Adrenal gland (tissue), 12 donors: ENCODE measurements around the gene PTGFRN. TPM values are rescaled to one million over a fixed set of nuclear protein-coding genes. Genes with fewer than 3 reads are reported as not detected.

Experiments used
- DNase-seq, 7 donors: peaks; one replicate each; pipeline ENCODE4 v3.0.0-alpha.2; 2019 to 2020
- H3K27ac ChIP-seq, 5 donors: fragments of 200-600 bp; sonication (generic) in 4 of 5; 1 replicate in 3 of 5; 2 replicates in 2 of 5; pipeline versions ENCODE4 v1.5.1 to v1.8.0; 2016 to 2020; ENCODE audit warnings: mild to moderate bottlenecking in 1 of 5
- H3K27me3 ChIP-seq: fragments of 200-600 bp; 2 replicates; pipeline ENCODE4 v1.8.0; 2021
- H3K36me3 ChIP-seq, 2 donors: fragments of 200-600 bp; replicated peaks in 1 of 2; 1 replicate in 1 of 2; 2 replicates in 1 of 2; pipeline versions ENCODE4 v1.5.1 to v1.8.0; 2018 to 2022
- H3K4me1 ChIP-seq, 2 donors: fragments of 200-600 bp; replicated peaks in 1 of 2; 1 replicate in 1 of 2; 2 replicates in 1 of 2; pipeline versions ENCODE4 v1.5.1 to v1.8.0; 2018 to 2021
- H3K4me3 ChIP-seq, 4 donors: fragments of 200-600 bp; sonication (generic) in 3 of 4; one replicate each; pipeline ENCODE4 v1.5.1; 2016 to 2018
- H3K9me3 ChIP-seq, 3 donors: fragments of 200-600 bp; sonication (generic) in 1 of 3; replicated peaks in 1 of 3; 1 replicate in 2 of 3; 2 replicates in 1 of 3; pipeline versions ENCODE4 v1.5.1 to v1.8.0; 2016 to 2021
- POLR2A ChIP-seq, 2 donors: fragments of 450-650 bp; IDR thresholded peaks; one replicate each; pipeline ENCODE4 v1.6.1; 2017; ENCODE audit warnings: antibody characterized with exemption in 2 of 2, mild to moderate bottlenecking in 2 of 2, moderate library complexity in 1 of 2
- WGBS, 4 donors: extraction: QIAGEN DNeasy Blood & Tissue Kit in 2 of 4; methylation state at CpG; one replicate each; pipeline versions ENCODE4 v1.1.5 to v1.1.7; 2013 to 2017; 5-methylcytosine and 5-hydroxymethylcytosine counted together
- intact Hi-C, 2 donors: fragments of 100-400 bp; cut with DNase I; formaldehyde crosslinking; loops; one replicate each; pipeline versions ENCODE4 v1.14.1 to v1.15.0; 2022 to 2023
- polyA plus RNA-seq, 3 donors: library from polyadenylated mRNA; stranded (reverse); fragments of 200-250 nt in 2 of 3; fragments of 350-450 nt in 1 of 3; fragmentation: Illumina TruSeq in 1 of 3; extraction: RNeasy Lipid Tissue Mini Kit (QIAGEN cat#74804) in 1 of 3; gene quantifications; one replicate each; pipeline ENCODE4 v1.2.3, GENCODE V29; 2013 to 2014
- total RNA-seq, 9 donors: library from RNA; depleted of rRNA in 4 of 9; stranded (reverse); fragments of >200 nt in 4 of 9; fragments of 120-200 nt in 1 of 9; fragmentation: NEBNext Ultra II Directional in 1 of 9; extraction: Animal tissue kit (Norgen Biotek cat#: 25700) in 1 of 9; gene quantifications; one replicate each; pipeline versions ENCODE4 v1.1.0 to v1.2.4, GENCODE V29; 2013 to 2023
- TF ChIP-seq, protein P1 (sequence below), 6 experiments: fragments of 450-650 bp in 4 of 6; fragments of 200-600 bp in 2 of 6; sonication (generic) in 1 of 6; IDR thresholded peaks; 1 replicate in 5 of 6; 2 replicates in 1 of 6; pipeline versions ENCODE4 v1.5.1 to v1.8.0; 2016 to 2021; ENCODE audit warnings: antibody characterized with exemption in 6 of 6, mild to moderate bottlenecking in 2 of 6, moderate library complexity in 1 of 6
- donor health status: healthy with polysubstance abuse.
- donor health status: Bipolar disorder and iron deficiency.
- donor health status: DM: yes; HTN: yes; CAD: no.
- donor health status: DM: no; HTN: no; CAD: no.
- donor health status: DM: no; HTN: no; CAD: no.
- donor health status: DM: yes; HTN: yes; CAD: no.

PTGFRN gene
- total and polyA plus RNA-seq, 12 donors = 63.3 to 173 (median 67.4) TPM

- Histone ChIP-seq H3K4me3 (no peak overlapping the region), H3K9me3 (no peaks in the 10 kb centered on the region), H3K27me3 (no peaks in the 10 kb centered on the region), H3K4me1 (peaks cover 9 to 16% of the 10 kb centered on the region in 2 donors), H3K27ac (no peak overlapping the region), H3K36me3 (peaks cover 0 to 5% of the 10 kb centered on the region in 2 donors)
- 91 to 96% (median 93%) methylated on average over 4 of the region's 4 CpGs for WGBS, 4 donors
- intact Hi-C loops = no loop called here
- DNase-seq = no peak
- no peak for TF ChIP-seq POLR2A (IDR thresholded peaks at IDR 0.05)
- TF ChIP-seq, protein P1, sequence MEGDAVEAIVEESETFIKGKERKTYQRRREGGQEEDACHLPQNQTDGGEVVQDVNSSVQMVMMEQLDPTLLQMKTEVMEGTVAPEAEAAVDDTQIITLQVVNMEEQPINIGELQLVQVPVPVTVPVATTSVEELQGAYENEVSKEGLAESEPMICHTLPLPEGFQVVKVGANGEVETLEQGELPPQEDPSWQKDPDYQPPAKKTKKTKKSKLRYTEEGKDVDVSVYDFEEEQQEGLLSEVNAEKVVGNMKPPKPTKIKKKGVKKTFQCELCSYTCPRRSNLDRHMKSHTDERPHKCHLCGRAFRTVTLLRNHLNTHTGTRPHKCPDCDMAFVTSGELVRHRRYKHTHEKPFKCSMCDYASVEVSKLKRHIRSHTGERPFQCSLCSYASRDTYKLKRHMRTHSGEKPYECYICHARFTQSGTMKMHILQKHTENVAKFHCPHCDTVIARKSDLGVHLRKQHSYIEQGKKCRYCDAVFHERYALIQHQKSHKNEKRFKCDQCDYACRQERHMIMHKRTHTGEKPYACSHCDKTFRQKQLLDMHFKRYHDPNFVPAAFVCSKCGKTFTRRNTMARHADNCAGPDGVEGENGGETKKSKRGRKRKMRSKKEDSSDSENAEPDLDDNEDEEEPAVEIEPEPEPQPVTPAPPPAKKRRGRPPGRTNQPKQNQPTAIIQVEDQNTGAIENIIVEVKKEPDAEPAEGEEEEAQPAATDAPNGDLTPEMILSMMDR (IDR thresholded peaks at IDR 0.05) = no peak
Measured at GRCh38 chr1:116957646-116958045, 47.9 kb downstream of the PTGFRN start.

DNA sequence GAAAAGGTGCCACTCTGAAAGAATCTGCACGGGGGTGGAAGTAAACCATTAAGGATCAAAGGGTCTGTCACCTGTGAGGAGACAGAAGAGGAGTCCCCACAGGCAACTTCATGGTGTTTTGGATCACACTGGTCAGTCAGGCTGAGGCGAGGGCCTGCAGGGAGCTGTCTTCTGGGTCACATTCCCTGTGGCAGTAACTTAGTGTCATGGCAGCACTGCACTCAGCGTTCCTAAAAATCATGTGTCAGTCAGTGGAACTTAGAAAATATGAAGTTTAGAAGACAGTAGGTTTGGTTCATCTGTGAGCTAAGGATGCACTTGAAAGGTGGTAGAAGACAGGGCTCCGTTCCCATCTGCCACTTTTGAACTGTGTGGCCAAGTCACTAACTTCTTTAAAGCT, 48.4 kb downstream of the PTGFRN start:
- H3K4me3 ChIP-seq = no peak overlapping the region
- TF ChIP-seq, protein P1 (IDR thresholded peaks at IDR 0.05) = no peak
- intact Hi-C loops = no loop called here
- H3K27me3 ChIP-seq = no peaks in the 10 kb centered on the region
- H3K9me3 ChIP-seq = no peaks in the 10 kb centered on the region
- H3K36me3 ChIP-seq = peaks cover 0 to 5% of the 10 kb centered on the region in 2 donors
- H3K4me1 ChIP-seq = peaks cover 9 to 16% of the 10 kb centered on the region in 2 donors
- no peak overlapping the region for H3K27ac ChIP-seq
- 83 to 92% (median 88%) methylated on average over 4 of the region's 4 CpGs for WGBS, 4 donors
- no peak for DNase-seq

DNA sequence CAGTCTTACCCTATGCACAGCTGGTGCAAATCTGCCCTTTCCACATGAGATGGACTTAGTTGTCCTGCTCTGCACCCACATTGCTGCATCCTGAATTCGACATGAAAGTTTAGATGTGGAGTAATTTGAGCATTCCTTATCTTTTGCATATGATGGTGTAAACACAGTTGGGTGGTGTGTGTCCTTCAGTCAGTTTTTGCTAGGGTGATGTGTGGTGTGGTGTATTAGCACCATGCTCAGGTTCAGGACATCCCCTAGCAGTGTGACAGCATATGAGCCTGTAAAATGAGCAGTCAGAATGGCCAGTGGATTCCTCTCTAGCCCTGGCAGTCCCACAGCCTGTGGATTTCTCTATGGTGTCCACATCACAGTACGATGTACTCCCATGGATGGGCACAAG, 49.3 kb downstream of the PTGFRN start:
- no peak overlapping the region for H3K27ac ChIP-seq
- H3K27me3 ChIP-seq = no peaks in the 10 kb centered on the region
- no peak for DNase-seq
- peaks cover 9 to 16% of the 10 kb centered on the region in 2 donors for H3K4me1 ChIP-seq
- H3K36me3 ChIP-seq = peaks cover 0 to 5% of the 10 kb centered on the region in 2 donors
- intact Hi-C loops = no loop called here
- TF ChIP-seq, protein P1 (IDR thresholded peaks at IDR 0.05) = no peak
- no peak for TF ChIP-seq POLR2A (IDR thresholded peaks at IDR 0.05)
- H3K9me3 ChIP-seq = no peaks in the 10 kb centered on the region
- WGBS, 4 donors = 56 to 83% (median 68%) methylated on average over 2 of the region's 2 CpGs
- no peak overlapping the region for H3K4me3 ChIP-seq

GRCh38 chr1:116961606-116962005, 51.9 kb downstream of the PTGFRN start:
- intact Hi-C loops = no loop called here

More at GRCh38 chr1:116961606-116962005, 51.9 kb downstream of the PTGFRN start:
- H3K27me3 ChIP-seq = no peaks in the 10 kb centered on the region
- peaks cover 5 to 10% of the 10 kb centered on the region in 2 donors for H3K4me1 ChIP-seq
- no peak for DNase-seq
- no peaks in the 10 kb centered on the region for H3K9me3 ChIP-seq
- WGBS, 4 donors = 95 to 96% (median 95%) methylated on average over 6 of the region's 6 CpGs
- peaks cover 0 to 19% of the 10 kb centered on the region in 2 donors for H3K36me3 ChIP-seq
- H3K27ac ChIP-seq = no peak overlapping the region
- TF ChIP-seq POLR2A (IDR thresholded peaks at IDR 0.05) = no peak
- TF ChIP-seq, protein P1 (IDR thresholded peaks at IDR 0.05) = no peak
- H3K4me3 ChIP-seq = no peak overlapping the region
